PFSK-1 (cell line): ENCODE results near the gene DNAH6.

Experiments used
- POLR2AphosphoS5 ChIP-seq: IDR thresholded peaks from 2 replicates; pipeline ENCODE4 v1.6.1; 2012; ENCODE audit warnings: low read depth, mild to moderate bottlenecking, control low read depth, low read length, moderate library complexity
- SIN3A ChIP-seq: IDR thresholded peaks from 2 replicates; pipeline ENCODE4 v1.6.1; 2012; ENCODE audit warnings: mild to moderate bottlenecking, low read length, moderate library complexity, borderline replicate concordance; ENCODE audit not compliant: insufficient read depth
- TAF1 ChIP-seq: IDR thresholded peaks from 2 replicates; pipeline ENCODE4 v1.6.1; 2012; ENCODE audit warnings: low read length, control low read depth, borderline replicate concordance; ENCODE audit not compliant: insufficient read depth
- TF ChIP-seq, protein P1 (sequence below), 2 experiments: IDR thresholded peaks; 2 replicates each; pipeline versions ENCODE4 v1.6.1 to v1.8.0; 2011 to 2012; ENCODE audit warnings: low read depth in 2 of 2, low read length in 2 of 2, control low read depth in 1 of 2, inconsistent platforms in 1 of 2, mild to moderate bottlenecking in 1 of 2, moderate library complexity in 1 of 2; ENCODE audit not compliant: insufficient read depth in 1 of 2

DNA sequence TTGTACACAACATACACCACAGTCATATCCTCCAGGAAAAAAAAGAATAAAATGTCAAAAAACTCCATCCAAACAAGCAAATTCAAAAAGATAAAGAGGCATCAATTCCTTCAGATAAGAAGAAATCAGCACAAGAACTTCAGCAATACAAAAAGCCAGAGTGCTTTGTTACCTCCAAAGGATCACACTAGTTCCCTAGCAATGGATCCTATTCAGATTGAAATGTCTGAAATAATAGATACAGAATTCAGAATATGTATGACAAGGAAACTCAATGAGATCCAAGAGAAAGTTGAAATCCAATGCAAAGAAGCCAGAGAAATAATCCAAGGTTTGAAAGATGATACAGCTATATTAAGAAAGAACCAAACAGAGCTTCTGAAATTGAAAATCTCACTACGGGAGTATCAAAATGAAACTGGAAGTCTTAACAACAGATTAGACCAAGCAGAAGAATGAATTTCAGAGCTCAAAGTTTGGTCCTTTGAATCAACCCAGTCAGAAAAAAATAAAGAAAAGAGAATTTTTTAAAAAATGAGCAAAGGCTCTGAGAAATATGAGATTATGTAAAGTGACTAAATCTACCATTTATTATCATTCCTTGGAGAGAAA is 284.0 kb downstream of the DNAH6 start:
- no peak for TF ChIP-seq TAF1
- TF ChIP-seq POLR2AphosphoS5: no peak
- TF ChIP-seq, protein P1, sequence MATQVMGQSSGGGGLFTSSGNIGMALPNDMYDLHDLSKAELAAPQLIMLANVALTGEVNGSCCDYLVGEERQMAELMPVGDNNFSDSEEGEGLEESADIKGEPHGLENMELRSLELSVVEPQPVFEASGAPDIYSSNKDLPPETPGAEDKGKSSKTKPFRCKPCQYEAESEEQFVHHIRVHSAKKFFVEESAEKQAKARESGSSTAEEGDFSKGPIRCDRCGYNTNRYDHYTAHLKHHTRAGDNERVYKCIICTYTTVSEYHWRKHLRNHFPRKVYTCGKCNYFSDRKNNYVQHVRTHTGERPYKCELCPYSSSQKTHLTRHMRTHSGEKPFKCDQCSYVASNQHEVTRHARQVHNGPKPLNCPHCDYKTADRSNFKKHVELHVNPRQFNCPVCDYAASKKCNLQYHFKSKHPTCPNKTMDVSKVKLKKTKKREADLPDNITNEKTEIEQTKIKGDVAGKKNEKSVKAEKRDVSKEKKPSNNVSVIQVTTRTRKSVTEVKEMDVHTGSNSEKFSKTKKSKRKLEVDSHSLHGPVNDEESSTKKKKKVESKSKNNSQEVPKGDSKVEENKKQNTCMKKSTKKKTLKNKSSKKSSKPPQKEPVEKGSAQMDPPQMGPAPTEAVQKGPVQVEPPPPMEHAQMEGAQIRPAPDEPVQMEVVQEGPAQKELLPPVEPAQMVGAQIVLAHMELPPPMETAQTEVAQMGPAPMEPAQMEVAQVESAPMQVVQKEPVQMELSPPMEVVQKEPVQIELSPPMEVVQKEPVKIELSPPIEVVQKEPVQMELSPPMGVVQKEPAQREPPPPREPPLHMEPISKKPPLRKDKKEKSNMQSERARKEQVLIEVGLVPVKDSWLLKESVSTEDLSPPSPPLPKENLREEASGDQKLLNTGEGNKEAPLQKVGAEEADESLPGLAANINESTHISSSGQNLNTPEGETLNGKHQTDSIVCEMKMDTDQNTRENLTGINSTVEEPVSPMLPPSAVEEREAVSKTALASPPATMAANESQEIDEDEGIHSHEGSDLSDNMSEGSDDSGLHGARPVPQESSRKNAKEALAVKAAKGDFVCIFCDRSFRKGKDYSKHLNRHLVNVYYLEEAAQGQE (IDR thresholded peaks at IDR 0.05; ENCODE audit: insufficient read depth in 1 of 2, low read depth in 2 of 2, low read length in 2 of 2): no peak
- no peak for TF ChIP-seq SIN3A
